A673 (cell line): ENCODE results near the gene MYOF.

Source experiments
- EZH2 ChIP-seq: fragments of 200-600 bp; sonication (generic); IDR thresholded peaks from 2 replicates; pipeline ENCODE4 v1.6.1; 2017; ENCODE audit warnings: borderline replicate concordance, low read depth, mild to moderate bottlenecking, mixed read lengths, antibody characterized with exemption, low read length; ENCODE audit not compliant: poor library complexity, severe bottlenecking
- TF ChIP-seq, protein P1 (sequence below): fragments of 300-800, 200-600 bp; sonication (generic); conservative IDR thresholded peaks from 2 replicates; pipeline ENCODE4 v1.5.1; 2017; ENCODE audit warnings: low read depth, mild to moderate bottlenecking, antibody characterized with exemption, low read length, moderate library complexity, mixed read lengths

DNA sequence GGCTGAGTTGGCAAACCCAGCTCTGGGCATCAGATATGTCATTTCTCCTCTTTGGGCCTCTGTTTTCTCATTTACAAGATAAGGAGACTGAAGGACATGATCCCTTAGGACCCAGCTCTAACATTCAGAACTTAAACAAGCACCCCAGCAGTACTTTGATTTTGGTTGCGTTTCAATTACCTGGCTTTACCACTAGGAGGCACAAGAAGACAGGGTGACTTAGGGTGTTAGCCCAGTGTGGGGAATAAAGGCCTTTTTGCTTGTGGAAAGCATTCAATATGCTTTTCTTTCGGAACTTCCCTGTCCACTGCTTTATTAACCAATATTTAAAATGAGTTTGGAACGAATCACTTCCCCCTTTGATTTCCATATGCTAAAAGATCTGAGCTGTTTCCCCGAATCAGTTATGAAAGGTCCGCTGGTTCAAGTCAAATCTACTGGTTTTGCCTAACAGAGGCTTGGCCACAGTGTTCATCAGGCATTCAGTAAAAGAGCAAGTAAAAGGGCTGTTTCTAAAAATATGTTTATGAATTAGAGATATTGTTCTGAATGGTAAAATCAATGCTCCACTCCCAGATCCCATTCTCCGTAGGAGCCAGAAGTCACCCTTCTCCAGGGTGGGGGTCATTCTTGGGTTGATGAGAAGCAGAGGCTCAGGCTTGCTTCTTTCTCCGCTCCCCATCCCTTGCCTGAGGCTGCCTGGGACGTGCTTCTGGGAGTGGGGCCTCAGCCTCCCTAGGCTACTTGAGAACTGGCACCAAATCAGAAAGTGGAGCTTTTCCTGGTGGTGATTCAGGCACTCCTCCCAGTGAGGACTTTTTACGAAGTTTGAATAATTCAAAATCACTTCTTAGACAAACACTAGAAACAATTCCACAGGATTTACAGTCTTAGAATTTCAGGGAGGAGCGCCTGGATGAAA, 105.5 kb downstream of the MYOF start:
- TF ChIP-seq, protein P1, sequence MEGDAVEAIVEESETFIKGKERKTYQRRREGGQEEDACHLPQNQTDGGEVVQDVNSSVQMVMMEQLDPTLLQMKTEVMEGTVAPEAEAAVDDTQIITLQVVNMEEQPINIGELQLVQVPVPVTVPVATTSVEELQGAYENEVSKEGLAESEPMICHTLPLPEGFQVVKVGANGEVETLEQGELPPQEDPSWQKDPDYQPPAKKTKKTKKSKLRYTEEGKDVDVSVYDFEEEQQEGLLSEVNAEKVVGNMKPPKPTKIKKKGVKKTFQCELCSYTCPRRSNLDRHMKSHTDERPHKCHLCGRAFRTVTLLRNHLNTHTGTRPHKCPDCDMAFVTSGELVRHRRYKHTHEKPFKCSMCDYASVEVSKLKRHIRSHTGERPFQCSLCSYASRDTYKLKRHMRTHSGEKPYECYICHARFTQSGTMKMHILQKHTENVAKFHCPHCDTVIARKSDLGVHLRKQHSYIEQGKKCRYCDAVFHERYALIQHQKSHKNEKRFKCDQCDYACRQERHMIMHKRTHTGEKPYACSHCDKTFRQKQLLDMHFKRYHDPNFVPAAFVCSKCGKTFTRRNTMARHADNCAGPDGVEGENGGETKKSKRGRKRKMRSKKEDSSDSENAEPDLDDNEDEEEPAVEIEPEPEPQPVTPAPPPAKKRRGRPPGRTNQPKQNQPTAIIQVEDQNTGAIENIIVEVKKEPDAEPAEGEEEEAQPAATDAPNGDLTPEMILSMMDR = peak; percentile 86
- no peak for TF ChIP-seq EZH2
